Measurements from ENCODE around the gene ZNF311. TPM values are rescaled to one million over a fixed set of nuclear protein-coding genes. Genes with fewer than 3 reads are reported as not detected.

The ZNF311 gene
- total RNA-seq, 1 donor from 2014 or later, result 0.25 TPM

DNA sequence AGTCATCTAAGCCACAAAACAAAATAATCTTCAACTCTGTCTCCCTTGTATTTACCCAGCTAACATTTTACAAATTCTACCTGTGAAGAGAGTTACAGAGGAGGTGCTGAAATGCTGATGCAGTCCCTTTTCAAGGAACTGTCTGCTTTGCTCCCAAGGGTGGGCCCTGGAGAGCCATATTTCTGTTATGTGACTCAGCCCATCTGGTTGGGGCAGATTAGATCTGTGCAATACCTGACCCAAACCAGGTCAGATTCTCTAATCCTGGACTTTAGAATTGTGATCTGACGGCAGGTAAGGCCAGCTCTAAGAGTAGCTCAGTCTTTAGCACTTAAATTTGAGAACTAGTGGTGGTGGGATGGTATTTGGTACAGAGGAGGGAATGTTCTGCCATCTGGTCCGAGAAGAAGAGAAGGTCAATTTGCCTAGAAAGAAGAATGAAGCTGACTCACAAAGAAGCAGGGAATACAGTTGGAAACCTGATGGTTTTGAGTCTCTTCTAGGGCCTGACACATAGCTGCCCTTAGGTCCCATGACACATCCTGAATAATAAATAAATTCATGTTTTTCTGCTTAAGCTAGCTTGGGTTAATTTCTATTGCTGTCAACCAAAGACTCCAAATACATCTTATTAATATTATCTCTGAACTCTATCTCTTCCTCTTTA is 8.1 kb downstream of the ZNF311 start:
- Histone ChIP-seq H3K9me3 (no peaks in the 10 kb centered on the region), H3K4me1 (no peaks in the 10 kb centered on the region), H3K36me3 (no peaks in the 10 kb centered on the region), H3K4me3 (no peak overlapping the region), H3K27me3 (no peaks in the 10 kb centered on the region), H3K27ac (no peak overlapping the region)
- intact Hi-C loops (cut with DNase I), result no loop called here
- TF ChIP-seq, protein P1, sequence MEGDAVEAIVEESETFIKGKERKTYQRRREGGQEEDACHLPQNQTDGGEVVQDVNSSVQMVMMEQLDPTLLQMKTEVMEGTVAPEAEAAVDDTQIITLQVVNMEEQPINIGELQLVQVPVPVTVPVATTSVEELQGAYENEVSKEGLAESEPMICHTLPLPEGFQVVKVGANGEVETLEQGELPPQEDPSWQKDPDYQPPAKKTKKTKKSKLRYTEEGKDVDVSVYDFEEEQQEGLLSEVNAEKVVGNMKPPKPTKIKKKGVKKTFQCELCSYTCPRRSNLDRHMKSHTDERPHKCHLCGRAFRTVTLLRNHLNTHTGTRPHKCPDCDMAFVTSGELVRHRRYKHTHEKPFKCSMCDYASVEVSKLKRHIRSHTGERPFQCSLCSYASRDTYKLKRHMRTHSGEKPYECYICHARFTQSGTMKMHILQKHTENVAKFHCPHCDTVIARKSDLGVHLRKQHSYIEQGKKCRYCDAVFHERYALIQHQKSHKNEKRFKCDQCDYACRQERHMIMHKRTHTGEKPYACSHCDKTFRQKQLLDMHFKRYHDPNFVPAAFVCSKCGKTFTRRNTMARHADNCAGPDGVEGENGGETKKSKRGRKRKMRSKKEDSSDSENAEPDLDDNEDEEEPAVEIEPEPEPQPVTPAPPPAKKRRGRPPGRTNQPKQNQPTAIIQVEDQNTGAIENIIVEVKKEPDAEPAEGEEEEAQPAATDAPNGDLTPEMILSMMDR (IDR thresholded peaks at IDR 0.05), result no peak
- TF ChIP-seq POLR2A (IDR thresholded peaks at IDR 0.05) (no peak), POLR2AphosphoS5 (IDR thresholded peaks at IDR 0.05; ENCODE audit: insufficient read depth in 1 of 2, low read depth in 1 of 2) (no peak)
- no peak for DNase-seq (ENCODE audit: extremely low spot score in 2 of 2)

- H3K4me3 ChIP-seq, result no peak overlapping the region
- no peaks in the 10 kb centered on the region for H3K36me3 ChIP-seq
- H3K27ac ChIP-seq, result no peak overlapping the region
- no peak for DNase-seq (ENCODE audit: extremely low spot score in 2 of 2)
- H3K27me3 ChIP-seq, result no peaks in the 10 kb centered on the region
- TF ChIP-seq POLR2A (IDR thresholded peaks at IDR 0.05) (no peak), POLR2AphosphoS5 (IDR thresholded peaks at IDR 0.05; ENCODE audit: insufficient read depth in 1 of 2, low read depth in 1 of 2) (no peak)
- TF ChIP-seq, protein P1 (IDR thresholded peaks at IDR 0.05), result no peak
- intact Hi-C loops (cut with DNase I), result no loop called here
- no peaks in the 10 kb centered on the region for H3K4me1 ChIP-seq
- no peaks in the 10 kb centered on the region for H3K9me3 ChIP-seq
Measured at GRCh38 chr6:28995093-28995650, 9.9 kb downstream of the ZNF311 start.

GRCh38 chr6:28988536-28989311 is 16.4 kb downstream of the ZNF311 start:
- intact Hi-C loops (cut with DNase I), result loop anchor here (10.0 kb wide), 1 partner anchor 124 kb away; no protein-coding TSS in a partner anchor

DNA sequence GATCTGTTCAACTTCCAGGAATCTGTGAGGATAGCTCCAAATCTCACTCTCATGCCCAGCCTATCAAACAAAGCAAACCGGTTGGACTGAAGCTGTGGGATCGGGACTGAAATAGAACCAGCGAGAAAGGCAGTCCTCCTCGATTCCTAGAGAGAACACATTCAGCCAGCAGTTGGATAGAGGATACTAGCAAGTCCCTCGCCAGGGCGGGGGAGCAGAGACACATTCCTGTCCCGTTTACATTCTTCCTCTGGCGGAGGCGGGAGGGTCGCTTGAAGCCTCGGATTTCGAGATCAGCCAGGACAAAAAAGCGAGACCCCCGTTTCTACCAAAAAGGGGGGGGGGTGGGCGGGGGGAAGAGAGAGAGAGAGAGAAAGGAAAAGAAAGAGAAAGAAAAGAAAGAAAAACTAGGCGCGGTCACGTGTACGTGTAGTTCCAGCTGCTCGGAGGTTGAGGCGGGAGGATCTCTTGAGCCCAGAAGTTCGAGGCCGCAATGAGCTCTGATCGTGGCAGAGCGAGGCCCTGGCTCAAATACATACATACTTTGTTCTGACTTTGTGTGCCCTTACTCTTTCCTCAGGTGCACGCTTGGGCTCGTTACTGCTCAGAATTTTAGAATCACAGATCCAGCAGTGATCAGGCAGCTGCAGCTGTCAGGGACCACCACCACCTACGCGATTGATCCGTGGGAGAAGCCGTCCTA is 19.5 kb downstream of the ZNF311 start:
- intact Hi-C loops (cut with DNase I), result loop anchor here (10.0 kb wide), 1 partner anchor 121 kb away; no protein-coding TSS in a partner anchor
- Histone ChIP-seq H3K36me3 (no peaks in the 10 kb centered on the region), H3K4me3 (peak overlapping the region; percentile 52 to 54), H3K9me3 (no peaks in the 10 kb centered on the region), H3K27me3 (no peaks in the 10 kb centered on the region), H3K4me1 (peaks cover 12% of the 10 kb centered on the region), H3K27ac (peak overlapping the region; percentile 77)
- peak in 1 of 2 donors; percentile 38 for TF ChIP-seq POLR2AphosphoS5 (IDR thresholded peaks at IDR 0.05; ENCODE audit: insufficient read depth in 1 of 2, low read depth in 1 of 2)
- TF ChIP-seq, protein P1 (IDR thresholded peaks at IDR 0.05), result no peak
- peak in 1 of 2 donors; percentile 95 for DNase-seq (ENCODE audit: extremely low spot score in 2 of 2)

More at GRCh38 chr6:28988536-28989311, 16.4 kb downstream of the ZNF311 start:
- no peak for DNase-seq (ENCODE audit: extremely low spot score in 2 of 2)
- Histone ChIP-seq H3K4me3 (no peak overlapping the region), H3K9me3 (no peaks in the 10 kb centered on the region), H3K27me3 (no peaks in the 10 kb centered on the region), H3K36me3 (no peaks in the 10 kb centered on the region), H3K27ac (no peak overlapping the region), H3K4me1 (no peaks in the 10 kb centered on the region)
- TF ChIP-seq POLR2AphosphoS5 (IDR thresholded peaks at IDR 0.05; ENCODE audit: insufficient read depth in 1 of 2, low read depth in 1 of 2) (no peak), POLR2A (IDR thresholded peaks at IDR 0.05) (no peak)
- TF ChIP-seq, protein P1 (IDR thresholded peaks at IDR 0.05), result peak in 1 of 3 experiments; percentile 14
